ENCODE results near the gene KIF13A.

DNA sequence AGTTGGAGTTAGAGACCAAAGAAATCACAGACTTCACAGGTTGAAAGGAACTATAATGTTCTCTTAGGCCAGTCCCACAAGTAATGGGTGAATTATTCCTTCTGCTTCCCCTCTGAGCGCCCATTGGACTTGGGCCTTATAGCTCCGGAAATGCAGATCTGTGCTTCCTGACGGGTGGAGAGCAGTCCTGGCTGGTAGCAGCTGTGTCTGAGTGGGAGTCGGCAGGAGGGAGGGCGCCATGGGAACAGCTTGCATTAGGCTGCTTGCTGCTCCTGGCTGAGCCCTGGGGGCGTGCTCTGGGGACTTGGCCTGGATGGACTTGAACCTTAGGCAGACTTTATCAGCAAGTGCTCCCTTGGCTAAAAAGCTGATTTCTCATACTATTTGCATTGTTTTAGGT, 262.4 kb downstream of the KIF13A start:
- TF ChIP-seq CTCF (IDR thresholded peaks at IDR 0.05) (no peak), POLR2A (IDR thresholded peaks at IDR 0.05) (no peak), POLR2AphosphoS5 (IDR thresholded peaks at IDR 0.05) (no peak)

Measured in breast epithelium (tissue), 3 donors.